ENCODE measurements around the gene KRT77. TPM values are rescaled to one million over a fixed set of nuclear protein-coding genes. Genes with fewer than 3 reads are reported as not detected.

Gene KRT77
- total RNA-seq, 3 donors from 2014 or later: not detected

- H3K36me3 ChIP-seq (ENCODE audit: low read depth): no peaks in the 10 kb centered on the region
- intact Hi-C loops (cut with DNase I, micrococcal nuclease): no loop called here
- ATAC-seq: no peak
- H3K4me1 ChIP-seq (ENCODE audit: low read depth): no peaks in the 10 kb centered on the region
- H3K9me3 ChIP-seq: no peaks in the 10 kb centered on the region
- H3K4me3 ChIP-seq: no peak overlapping the region
- no peak for TF ChIP-seq CTCF (IDR thresholded peaks at IDR 0.05)
- peak in 1 of 3 donors; percentile 11 for DNase-seq
Measured at GRCh38 chr12:52667509-52667908, 35.8 kb downstream of the KRT77 start.

- intact Hi-C loops (cut with DNase I, micrococcal nuclease): no loop called here
- ATAC-seq (no peak), DNase-seq (no peak)
- no peaks in the 10 kb centered on the region for H3K36me3 ChIP-seq (ENCODE audit: low read depth)
- H3K4me3 ChIP-seq: no peak overlapping the region
- no peaks in the 10 kb centered on the region for H3K4me1 ChIP-seq (ENCODE audit: low read depth)
- TF ChIP-seq CTCF (IDR thresholded peaks at IDR 0.05): no peak
- H3K9me3 ChIP-seq: no peaks in the 10 kb centered on the region
Measured at GRCh38 chr12:52666471-52666870, 36.9 kb downstream of the KRT77 start.

- no peak for TF ChIP-seq CTCF (IDR thresholded peaks at IDR 0.05)
- DNase-seq: no peak
- no peak for ATAC-seq
- no peak overlapping the region for H3K4me3 ChIP-seq
- H3K4me1 ChIP-seq (ENCODE audit: low read depth): no peaks in the 10 kb centered on the region
- no peaks in the 10 kb centered on the region for H3K9me3 ChIP-seq
- no peaks in the 10 kb centered on the region for H3K36me3 ChIP-seq (ENCODE audit: low read depth)
- intact Hi-C loops (cut with DNase I, micrococcal nuclease): no loop called here
Measured at GRCh38 chr12:52663420-52663819, 39.9 kb downstream of the KRT77 start.

GRCh38 chr12:52662918-52663229 is 40.5 kb downstream of the KRT77 start:
- H3K4me3 ChIP-seq: no peak overlapping the region
- no peak for ATAC-seq
- no peaks in the 10 kb centered on the region for H3K4me1 ChIP-seq (ENCODE audit: low read depth)
- DNase-seq: no peak
- no peaks in the 10 kb centered on the region for H3K36me3 ChIP-seq (ENCODE audit: low read depth)
- no peak for TF ChIP-seq CTCF (IDR thresholded peaks at IDR 0.05)
- intact Hi-C loops (cut with DNase I, micrococcal nuclease): no loop called here
- no peaks in the 10 kb centered on the region for H3K9me3 ChIP-seq

GRCh38 chr12:52662093-52662917 is 41.0 kb downstream of the KRT77 start:
- H3K9me3 ChIP-seq: no peaks in the 10 kb centered on the region
- no peak for TF ChIP-seq CTCF (IDR thresholded peaks at IDR 0.05)
- DNase-seq: no peak
- H3K4me3 ChIP-seq: no peak overlapping the region
- no peaks in the 10 kb centered on the region for H3K36me3 ChIP-seq (ENCODE audit: low read depth)
- H3K4me1 ChIP-seq (ENCODE audit: low read depth): no peaks in the 10 kb centered on the region
- ATAC-seq: no peak
- intact Hi-C loops (cut with DNase I, micrococcal nuclease): no loop called here

All from mucosa of descending colon (tissue), 3 donors.